ENCODE results near the gene SLC22A4. TPM values are rescaled to one million over a fixed set of nuclear protein-coding genes. Genes with fewer than 3 reads are reported as not detected.

Gene SLC22A4
- total RNA-seq, 4 donors from 2014 or later = 2.6 to 6.8 (median 5.7) TPM

DNA sequence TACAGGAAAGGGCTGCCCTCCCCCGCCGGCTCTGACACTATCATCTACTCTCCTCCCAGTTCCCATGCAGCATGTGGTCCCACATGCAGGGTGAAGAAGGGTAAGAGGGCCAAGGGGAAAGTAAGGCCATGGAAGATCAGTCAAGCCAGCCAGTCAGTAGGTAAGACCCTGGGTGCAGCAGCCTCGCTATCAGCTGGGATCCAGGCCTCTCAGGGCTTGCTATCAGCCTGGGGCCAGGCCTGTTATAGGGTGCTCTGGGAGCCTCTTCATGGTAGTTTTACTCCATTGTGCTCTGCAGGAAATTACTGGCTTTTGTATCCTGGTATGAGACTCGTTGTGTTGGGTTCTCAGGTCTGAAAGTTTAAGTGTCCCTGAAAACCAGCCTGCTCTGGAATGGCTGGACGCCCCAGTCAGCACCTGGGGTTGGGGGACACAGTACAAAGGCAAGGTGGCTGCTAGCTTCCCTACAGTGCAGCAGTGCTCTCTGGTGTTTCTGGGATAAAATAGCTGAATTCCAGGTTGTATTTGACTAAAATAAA is 21.4 kb downstream of the SLC22A4 start:
- TF ChIP-seq, protein P1, sequence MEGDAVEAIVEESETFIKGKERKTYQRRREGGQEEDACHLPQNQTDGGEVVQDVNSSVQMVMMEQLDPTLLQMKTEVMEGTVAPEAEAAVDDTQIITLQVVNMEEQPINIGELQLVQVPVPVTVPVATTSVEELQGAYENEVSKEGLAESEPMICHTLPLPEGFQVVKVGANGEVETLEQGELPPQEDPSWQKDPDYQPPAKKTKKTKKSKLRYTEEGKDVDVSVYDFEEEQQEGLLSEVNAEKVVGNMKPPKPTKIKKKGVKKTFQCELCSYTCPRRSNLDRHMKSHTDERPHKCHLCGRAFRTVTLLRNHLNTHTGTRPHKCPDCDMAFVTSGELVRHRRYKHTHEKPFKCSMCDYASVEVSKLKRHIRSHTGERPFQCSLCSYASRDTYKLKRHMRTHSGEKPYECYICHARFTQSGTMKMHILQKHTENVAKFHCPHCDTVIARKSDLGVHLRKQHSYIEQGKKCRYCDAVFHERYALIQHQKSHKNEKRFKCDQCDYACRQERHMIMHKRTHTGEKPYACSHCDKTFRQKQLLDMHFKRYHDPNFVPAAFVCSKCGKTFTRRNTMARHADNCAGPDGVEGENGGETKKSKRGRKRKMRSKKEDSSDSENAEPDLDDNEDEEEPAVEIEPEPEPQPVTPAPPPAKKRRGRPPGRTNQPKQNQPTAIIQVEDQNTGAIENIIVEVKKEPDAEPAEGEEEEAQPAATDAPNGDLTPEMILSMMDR (IDR thresholded peaks at IDR 0.05) = no peak
- DNase-seq (ENCODE audit: low spot score) (no peak), ATAC-seq (ENCODE audit: low FRiP score) (peak; percentile 32)

DNA sequence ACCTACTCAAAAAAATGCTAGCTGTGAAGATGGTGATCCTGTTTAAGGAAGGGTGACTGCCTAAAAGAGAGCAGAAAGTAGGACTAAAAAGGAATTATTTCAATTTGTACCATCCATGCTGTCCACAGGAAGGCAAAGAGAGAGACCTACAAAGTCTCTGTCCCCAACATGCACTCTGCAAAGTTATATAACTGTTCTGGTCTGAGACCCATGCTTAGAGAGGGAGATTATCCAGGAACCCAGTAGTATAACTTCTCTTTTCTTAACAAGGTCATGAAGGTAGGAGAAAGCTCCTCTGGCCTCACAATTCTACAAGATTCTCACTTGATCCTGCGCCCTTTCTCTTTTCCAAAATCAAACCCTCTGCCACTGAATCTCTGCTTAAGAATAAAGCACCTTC is 25.8 kb downstream of the SLC22A4 start:
- ATAC-seq (ENCODE audit: low FRiP score) (no peak), DNase-seq (ENCODE audit: low spot score) (no peak)
- TF ChIP-seq, protein P1 (IDR thresholded peaks at IDR 0.05) = no peak

DNA sequence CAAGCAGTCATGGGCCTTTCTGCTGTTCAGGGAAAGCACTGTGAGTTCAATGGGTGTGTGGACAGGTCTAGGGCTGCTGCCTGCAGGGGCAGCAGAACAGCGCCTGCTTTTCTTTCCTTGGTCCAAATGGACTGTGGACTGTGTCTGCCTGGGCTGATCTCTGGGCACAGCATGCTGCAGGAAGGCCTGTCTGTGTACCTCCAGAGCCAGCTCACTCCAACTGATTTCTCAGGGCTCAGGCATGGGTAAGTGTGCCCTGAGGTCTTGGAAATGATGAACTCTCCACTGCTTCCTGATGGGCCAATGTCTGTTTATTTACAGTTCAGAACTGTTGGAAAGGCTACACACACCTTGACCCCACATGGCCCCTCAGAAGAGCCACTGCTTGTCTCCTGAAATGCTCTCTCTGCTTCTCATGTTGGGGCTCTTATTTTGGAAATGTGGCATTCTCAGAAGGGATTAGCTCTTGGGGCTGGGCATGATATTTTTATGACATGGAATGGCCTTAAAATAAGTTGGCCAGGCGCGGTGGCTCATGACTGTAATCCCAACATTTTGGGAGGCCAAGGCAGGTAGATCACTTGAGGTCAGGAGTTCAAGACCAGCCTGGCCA is 27.0 kb downstream of the SLC22A4 start:
- TF ChIP-seq, protein P1 (IDR thresholded peaks at IDR 0.05) = no peak
- ATAC-seq (ENCODE audit: low FRiP score) = no peak
- DNase-seq (ENCODE audit: low spot score) = no peak

DNA sequence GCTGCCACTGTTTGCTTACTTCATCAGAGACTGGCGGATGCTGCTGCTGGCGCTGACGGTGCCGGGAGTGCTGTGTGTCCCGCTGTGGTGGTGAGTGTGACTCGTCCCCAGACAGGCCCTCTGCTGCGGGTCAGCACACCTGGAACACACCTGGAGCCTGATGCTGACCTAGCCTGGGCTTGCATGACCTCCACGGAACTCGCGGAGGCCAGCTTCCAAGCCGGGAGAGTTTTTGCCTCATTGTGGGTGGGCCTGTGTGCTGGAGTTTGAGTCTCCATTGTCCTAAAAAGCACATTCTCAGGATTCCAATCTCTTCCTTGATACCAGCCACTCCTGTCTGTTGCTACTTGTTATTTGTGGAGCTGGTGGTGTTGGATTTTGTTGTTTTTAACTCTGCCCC is 28.1 kb downstream of the SLC22A4 start:
- no peak for DNase-seq (ENCODE audit: low spot score)
- no peak for ATAC-seq (ENCODE audit: low FRiP score)
- TF ChIP-seq, protein P1 (IDR thresholded peaks at IDR 0.05) = no peak

DNA sequence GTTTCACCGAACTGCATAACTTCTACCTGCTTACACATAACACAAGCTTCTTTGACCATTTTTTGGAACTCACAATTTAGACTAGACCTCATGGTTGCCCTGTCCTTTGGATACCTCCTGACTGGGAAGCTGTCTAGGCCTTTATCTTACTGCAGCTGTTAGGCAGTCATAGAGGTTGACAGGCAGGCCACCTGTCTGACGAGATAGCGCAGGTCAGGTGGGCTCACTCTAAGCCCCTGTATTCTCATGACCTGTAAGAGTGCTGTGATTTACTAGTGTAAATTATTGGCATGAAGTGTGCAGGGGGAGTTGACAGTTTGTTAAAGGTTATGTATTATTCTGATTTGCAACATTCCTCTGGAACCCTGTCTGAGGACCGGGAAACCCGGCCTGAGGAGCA is 29.0 kb downstream of the SLC22A4 start:
- ATAC-seq (ENCODE audit: low FRiP score) (no peak), DNase-seq (ENCODE audit: low spot score) (no peak)
- TF ChIP-seq, protein P1 (IDR thresholded peaks at IDR 0.05) = no peak

DNA sequence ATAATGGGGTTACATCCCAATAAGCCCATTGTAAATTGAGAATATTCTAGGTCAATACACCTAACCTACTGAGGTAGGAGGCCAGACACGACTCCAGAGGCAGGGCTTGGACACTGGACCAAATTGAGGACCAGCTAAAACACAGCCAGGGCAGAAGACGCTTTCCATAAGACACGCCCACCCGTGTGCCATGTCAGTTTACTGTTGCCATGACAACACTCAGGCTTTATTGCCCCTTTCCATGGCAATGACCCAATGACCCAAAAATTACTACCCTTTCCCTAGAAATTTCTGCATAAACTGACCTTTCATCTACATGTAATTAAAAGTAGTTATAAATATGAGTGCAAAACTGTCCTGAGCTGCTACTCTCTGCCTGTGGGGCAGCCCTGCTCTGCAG is 31.5 kb downstream of the SLC22A4 start:
- DNase-seq (ENCODE audit: low spot score) = no peak
- no peak for ATAC-seq (ENCODE audit: low FRiP score)
- TF ChIP-seq, protein P1 (IDR thresholded peaks at IDR 0.05) = no peak

DNA sequence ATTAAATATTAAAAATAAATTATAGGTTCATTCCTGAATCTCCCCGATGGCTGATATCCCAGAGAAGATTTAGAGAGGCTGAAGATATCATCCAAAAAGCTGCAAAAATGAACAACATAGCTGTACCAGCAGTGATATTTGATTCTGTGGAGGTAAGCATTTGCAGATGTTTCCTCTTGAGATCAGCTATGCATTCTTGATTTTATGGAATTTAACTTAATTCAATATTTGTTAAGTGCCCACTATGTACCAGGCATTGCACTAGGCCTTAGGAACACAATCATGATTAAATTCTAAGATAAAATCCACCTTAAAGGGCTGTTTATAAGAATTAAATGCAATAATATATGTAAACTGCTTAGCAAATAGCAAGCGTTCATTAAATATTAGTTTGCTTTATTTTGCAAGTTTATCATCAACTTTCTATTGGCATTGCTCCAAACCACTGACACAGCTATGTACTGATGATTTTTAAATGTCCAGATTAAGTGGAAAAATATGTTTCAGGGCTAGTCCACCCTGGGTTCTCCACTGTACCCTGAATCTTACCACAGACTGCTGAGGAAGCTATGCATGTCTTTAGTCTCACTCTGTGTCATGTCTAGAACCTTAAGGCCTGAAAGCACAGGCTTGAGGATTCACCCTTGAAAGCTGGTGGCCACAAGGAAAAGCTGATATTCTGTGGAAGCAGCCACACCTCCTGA is 33.2 kb downstream of the SLC22A4 start:
- peak; percentile 79 for ATAC-seq (ENCODE audit: low FRiP score)
- TF ChIP-seq, protein P1 (IDR thresholded peaks at IDR 0.05) = no peak
- DNase-seq (ENCODE audit: low spot score) = no peak

Data from omental fat pad (tissue), 4 donors.